ENCODE results near the gene PPM1M.

The PPM1M gene

DNA sequence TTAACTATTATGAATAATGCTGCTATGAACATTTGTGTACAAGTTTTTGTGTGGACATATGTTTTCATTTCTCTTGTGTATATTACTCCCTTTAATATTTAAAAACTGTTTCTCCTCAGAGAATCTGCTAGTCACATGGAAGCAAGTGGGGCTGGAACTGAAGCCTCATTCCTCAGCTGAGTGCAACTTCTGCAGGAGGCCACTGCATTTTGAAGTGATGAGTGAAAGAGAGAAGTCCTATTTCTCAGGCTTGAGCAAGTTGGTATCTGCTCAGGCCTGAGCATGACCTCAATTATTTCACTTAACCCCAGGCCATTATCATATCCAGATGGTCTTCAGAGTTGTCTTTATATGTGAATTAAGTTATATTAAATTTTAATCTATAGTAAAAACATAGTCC lies 31.7 kb upstream of the PPM1M start:
- no peak for DNase-seq (ENCODE audit: low read depth)

DNA sequence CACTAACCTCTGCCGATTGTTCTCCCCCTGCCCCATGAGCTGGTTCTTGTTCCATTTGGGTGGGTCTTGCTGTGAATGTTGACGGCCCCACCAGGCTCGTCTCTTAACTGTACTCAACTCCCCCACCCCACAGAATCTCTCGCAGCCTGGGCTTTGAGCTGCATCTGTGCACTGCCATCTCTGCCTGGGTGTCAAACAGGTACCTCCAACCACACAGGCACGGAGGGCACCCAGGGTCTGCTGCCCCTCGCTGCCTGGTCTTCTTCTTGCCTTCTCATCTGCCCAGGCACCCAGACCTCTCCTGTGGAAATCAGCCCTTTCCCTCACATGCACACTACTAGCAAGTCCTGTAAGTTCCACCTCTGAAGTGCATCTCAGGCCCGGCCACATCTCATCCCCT lies 30.2 kb upstream of the PPM1M start:
- no peak for DNase-seq (ENCODE audit: low read depth)
- H3K4me3 ChIP-seq (ENCODE audit: low read depth, low read length) = no peak overlapping the region

More for the DNA sequence above, 31.7 kb upstream of the PPM1M start:
- no peak overlapping the region for H3K4me3 ChIP-seq (ENCODE audit: low read depth, low read length)

DNA sequence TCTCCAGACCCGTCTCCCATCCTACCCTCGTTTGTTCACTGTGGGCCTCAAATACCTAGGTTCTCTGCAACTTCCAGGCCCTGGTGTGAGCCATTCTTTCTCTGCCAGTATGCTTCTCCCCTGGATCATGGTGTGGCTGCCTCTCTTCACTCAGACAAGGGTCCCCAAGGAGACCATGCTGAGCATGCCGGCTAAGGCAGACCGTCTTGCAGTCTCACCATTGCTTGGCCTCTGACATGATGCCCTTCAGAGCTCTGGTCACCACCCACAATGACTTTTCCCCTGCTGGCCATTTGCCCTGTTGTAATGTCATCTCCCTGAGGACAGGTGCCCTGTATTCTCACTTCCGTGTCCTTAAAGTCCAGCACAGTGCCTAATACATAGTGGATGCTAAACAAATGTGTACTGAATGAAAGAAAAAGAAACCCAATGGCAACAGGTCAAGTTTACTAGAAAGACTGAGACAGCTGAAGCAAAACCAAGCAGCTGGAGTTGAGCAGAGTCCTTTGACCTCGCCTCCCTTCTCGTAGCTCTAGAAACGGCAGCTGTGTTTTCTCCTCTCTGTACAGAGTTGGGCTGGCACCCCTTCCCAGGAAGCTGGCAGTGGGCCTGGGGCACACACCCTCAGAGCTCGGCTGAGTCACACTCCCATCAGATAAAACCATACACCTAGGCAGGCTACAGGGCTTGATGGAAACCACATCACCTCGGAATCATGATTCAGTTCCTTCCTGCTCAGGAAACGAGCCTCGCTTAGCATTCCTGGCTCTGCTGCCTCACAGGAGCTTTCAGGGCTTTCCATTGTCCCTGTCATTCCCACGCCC lies 28.8 kb upstream of the PPM1M start:
- peak; percentile 49 for DNase-seq (ENCODE audit: low read depth)
- H3K4me3 ChIP-seq (ENCODE audit: low read depth, low read length) = no peak overlapping the region

- no peak overlapping the region for H3K4me3 ChIP-seq (ENCODE audit: low read depth, low read length)
- no peak for DNase-seq (ENCODE audit: low read depth)
Measured at GRCh38 chr3:52217409-52217805, 28.2 kb upstream of the PPM1M start.

- H3K4me3 ChIP-seq (ENCODE audit: low read depth, low read length) = no peak overlapping the region
- DNase-seq (ENCODE audit: low read depth) = no peak
Measured at GRCh38 chr3:52218026-52218425, 27.5 kb upstream of the PPM1M start.

- H3K4me3 ChIP-seq (ENCODE audit: low read depth, low read length) = no peak overlapping the region
Measured at GRCh38 chr3:52218454-52218853, 27.1 kb upstream of the PPM1M start.

DNA sequence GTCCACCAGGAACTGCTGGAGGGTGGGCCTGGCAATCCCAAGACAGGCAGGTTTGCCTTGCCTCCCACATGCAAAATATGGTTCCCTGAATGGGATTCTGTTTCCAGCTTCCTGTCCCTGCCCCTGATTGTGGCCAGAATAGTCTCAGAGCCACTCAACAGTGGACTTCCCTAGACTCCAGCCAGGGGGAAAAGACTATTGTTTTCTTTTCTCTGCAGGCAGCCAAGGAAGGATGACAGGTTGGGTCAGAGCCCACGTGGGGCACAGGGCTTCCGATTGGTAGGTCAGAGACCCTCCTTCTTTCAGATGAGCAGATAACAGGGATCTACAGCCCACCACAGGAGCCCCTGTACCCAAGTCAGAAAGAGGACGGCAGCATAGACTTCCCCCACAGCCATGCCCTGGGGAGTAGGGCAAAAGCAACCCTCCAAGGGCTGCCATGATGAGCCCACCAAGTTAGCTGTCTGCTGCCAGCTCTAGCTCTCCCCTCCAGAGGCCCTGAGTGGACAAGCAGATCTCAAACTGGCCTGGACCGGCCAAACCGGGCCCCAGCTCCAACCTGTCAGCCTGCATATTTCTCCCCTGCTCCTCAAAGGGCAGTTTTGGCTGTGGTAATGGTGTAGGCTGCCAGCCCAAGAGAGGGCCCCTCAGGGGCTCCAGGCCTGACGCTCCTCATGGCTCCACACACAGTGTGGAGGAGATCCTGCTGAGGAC lies 26.5 kb upstream of the PPM1M start:
- H3K4me3 ChIP-seq (ENCODE audit: low read depth, low read length) = no peak overlapping the region
- DNase-seq (ENCODE audit: low read depth) = no peak

More at GRCh38 chr3:52218454-52218853, 27.1 kb upstream of the PPM1M start:
- no peak for DNase-seq (ENCODE audit: low read depth)

DNA sequence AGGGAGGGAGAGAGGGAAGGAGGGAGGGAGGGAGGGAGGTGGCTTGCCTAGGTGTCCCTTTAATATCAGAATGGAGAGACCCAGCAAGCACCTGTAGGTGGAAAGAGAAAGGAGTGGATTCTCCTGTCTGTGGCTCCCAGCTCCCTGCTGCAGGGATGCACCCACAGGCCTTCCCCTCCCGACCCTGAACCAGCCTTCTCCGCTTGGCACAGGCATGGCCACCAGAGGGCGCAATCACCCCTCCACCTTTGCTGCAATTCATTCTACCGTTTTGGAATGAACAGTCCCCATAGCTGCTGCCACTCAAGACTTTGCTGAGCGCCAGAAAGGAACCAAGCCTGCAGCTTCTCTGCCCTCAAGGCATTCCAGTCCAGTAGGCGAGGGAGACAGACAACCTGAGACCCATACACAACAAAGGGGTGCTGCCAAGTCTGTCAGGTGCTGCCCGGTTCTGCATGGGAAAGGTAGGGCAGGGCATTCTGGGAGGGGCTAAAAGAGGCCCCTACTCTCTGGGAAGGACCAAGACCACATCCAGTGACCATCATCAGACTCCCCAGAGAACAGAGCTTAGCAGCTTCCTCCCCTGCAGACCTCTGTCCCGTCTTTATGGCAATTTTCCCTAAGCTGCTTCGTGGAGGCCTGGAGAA lies 25.1 kb upstream of the PPM1M start:
- no peak overlapping the region for H3K4me3 ChIP-seq (ENCODE audit: low read depth, low read length)
- peak; percentile 15 for DNase-seq (ENCODE audit: low read depth)

GRCh38 chr3:52221141-52221562 lies 24.4 kb upstream of the PPM1M start:
- H3K4me3 ChIP-seq (ENCODE audit: low read depth, low read length) = no peak overlapping the region
- no peak for DNase-seq (ENCODE audit: low read depth)

DNA sequence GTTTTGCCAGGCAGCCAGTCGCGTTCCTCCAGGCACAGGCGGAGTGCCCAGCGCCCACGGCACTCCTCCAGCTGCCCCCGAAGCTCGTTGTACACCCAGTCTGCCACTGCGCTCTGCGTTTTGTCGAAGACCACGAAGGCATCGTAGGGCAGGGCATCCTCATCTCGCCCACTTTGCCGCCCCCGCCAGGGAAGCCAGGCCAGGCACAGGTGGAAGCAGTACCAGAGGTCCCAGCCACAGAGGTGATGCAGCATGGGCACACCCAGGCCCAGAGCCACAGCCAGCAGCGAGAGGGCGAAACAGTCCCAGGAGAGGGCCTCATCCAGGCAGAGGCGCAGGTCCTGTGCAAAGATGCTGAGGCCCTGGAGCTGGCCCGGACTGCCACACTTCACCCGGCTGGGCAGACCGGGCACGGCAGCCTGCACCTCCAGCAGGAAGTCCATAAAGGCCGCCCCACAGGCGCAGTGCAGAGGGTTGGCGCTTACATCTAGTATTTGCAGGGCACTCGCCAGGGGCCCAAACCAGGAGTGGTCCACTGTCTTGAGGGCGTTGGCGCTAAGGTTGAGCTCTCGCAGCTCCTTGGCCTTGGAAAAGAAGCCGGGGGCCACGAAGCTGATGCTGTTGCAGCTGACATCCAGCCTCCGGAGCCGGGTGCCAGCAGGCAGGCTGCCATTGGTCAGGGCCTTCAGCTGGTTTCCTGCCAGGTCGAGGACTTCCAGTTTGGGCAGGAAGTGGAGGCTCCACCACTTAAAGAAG lies 23.8 kb upstream of the PPM1M start:
- no peak overlapping the region for H3K4me3 ChIP-seq (ENCODE audit: low read depth, low read length)
- DNase-seq (ENCODE audit: low read depth) = no peak

- H3K4me3 ChIP-seq (ENCODE audit: low read depth, low read length) = no peak overlapping the region
- no peak for DNase-seq (ENCODE audit: low read depth)
Measured at GRCh38 chr3:52222319-52223221, 23.0 kb upstream of the PPM1M start.

DNA sequence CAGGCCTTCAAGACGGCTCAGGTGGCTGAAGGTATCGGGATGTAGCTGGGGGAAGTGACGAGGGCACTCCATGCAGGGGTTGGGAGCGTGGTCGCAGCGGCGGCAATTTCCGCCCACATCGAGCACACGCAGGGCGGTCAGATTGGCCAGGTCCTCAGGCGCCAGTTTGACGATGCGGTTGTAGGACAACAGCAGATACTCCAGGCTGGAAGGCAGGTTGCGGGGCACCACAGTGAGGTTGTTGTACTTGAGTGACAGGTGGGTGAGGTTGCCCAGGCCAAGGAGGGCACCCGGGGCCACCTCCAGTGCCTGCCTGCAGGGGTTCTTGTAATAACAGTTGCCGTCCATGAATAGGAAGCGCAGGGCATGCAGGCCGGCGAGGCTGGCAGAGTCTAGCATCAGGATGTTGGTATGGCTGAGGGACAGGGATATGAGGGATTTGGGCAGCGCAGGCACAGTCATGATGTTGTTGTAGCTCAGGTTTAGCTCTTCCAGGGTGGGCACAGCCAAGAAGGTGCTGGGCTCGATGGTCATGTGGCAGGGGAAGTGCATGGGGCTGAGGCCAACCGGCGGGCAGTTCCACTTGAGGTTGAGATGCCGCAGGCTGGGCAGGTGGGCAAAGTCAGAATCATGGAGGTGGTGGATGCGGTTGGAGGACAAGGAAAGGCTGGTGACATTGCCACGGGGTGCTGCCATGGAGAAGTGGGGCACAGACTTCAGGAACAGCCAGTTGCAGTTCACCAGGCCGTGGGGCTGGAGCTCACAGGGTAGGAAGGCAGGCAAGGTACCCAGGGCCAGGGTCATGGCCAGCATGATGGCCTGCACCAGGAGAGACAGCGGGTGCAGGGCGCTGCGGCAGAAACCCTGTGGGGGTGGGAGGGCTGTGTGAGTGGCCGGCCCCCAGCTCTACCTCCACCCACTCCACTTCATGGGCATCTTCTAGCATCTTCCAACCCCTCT lies 21.8 kb upstream of the PPM1M start:
- DNase-seq (ENCODE audit: low read depth) = no peak
- no peak overlapping the region for H3K4me3 ChIP-seq (ENCODE audit: low read depth, low read length)

DNA sequence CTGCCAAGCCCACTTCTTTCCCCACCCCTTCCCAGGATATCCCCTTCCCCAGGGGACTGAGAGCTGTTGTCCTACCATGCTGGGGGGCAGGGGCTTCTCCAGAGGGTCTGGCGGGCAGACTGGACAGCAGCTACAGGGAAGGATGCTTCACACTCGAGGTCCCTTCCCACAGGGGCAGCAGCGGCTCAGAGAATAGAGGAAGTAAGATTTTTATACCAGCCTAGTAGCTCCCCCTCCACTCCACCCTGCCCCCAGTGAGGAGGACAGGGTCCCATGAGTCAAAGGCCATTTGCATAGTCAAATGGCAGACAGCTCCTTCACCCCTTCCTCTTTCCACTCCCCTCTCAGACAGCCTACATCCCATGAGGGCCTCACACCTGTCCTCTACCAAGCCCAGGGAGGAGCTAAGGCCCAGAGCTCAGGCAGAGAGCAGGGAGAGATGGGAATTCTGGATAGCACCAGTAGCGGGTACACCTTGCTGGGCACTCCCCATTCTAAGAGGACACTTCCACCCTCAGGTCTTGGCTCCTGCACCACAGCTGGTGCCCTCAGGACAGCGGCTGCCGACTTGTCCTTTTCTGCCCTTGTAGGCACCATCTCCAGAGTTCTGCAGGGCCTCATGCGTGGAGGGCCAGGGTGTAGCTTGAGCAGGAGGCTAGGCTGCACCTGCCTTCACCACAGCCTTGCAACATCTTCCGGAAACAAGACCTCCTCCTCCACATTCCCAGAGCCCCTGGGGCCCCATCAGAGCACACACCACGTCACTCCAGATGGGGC lies 19.9 kb upstream of the PPM1M start, which contains the start of gene TLR9:
TLR9 (minus strand) TSS at position 194 of the 777 bp plus-strand sequence; CDS start at position 78, 116 bp downstream.
- DNase-seq (ENCODE audit: low read depth) = no peak
- H3K4me3 ChIP-seq (ENCODE audit: low read depth, low read length) = no peak within 1 kb of the TSS

DNA sequence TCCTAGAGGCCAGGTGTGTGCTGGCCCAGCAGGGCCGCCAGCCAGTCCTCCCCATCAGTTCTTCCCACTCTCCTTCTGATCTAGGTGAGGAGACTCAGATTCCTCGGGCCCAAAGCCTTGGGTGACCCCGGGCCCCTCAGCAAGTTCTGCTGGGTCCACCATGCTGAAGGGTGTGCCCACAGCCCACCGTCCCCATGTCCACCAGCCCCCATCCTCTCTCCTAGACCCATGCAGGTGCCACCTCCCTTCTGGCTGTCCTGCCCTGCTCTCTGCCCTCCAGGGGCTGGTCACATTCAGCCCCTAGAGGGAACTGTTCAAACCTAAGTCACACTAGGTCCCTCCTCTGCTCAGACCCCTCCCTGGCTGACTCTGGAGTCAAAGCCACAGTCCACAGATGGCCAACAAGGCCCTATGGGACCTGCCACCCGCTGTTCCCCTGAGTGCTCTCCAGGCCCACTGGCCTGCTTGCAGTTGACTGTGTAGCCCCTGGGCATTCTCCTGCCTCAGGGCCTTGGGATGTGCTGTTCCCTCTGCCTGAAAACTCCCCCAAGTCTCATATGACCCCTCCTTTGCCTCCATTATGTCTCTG lies 19.2 kb upstream of the PPM1M start:
- no peak overlapping the region for H3K4me3 ChIP-seq (ENCODE audit: low read depth, low read length)
- DNase-seq (ENCODE audit: low read depth) = no peak

DNA sequence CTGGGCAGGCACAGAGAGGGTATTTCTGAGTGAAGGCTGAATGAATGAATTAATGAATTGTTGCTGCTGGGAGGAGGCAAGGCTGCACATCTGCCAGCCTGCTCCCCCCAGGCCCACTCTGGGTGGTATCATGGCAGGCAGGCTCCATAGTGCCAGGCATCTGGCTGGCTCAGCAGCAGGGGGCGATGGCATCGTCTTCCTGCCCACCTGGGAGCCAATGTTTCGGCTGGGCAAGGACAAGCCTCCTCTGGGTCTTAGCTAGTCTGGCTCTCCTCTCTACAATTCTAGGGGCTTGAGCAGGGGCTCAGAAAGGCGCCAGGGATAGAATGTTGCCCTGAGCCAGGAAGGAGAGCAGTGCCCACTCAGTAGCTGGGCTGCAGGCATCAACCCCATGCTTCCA lies 18.4 kb upstream of the PPM1M start:
- no peak for DNase-seq (ENCODE audit: low read depth)
- H3K4me3 ChIP-seq (ENCODE audit: low read depth, low read length) = no peak overlapping the region

DNA sequence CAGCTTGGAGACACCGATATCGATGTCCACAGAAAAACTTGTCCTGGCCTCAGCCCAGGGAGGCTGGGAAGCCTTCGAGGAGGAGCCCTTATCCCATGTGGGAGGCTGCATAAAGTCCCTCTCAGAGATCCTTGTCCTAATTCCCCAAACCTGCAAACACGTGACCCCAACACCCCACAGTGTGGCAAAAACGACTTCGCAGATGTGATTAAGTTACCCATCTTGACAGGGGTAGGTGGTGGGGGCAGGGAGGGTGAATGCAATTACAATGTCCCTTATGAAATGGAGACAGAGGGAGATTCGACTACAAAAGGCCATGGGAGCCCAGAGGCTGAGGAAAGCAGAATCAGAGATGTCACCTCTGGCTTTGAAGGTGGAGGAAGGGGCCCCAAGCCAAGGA lies 17.8 kb upstream of the PPM1M start:
- no peak overlapping the region for H3K4me3 ChIP-seq (ENCODE audit: low read depth, low read length)
- DNase-seq (ENCODE audit: low read depth) = no peak
